ENCODE data around the gene FUT6. TPM values are rescaled to one million over a fixed set of nuclear protein-coding genes. Genes with fewer than 3 reads are reported as not detected.

The FUT6 gene
- total RNA-seq, 1 experiment from 2014 or later, result not detected

- CTCF ChIA-PET, result interaction anchor here (0.7 kb wide), 1 partner anchor 201 kb away, joined by 6 read pairs; no protein-coding TSS in a partner anchor
- POLR2A ChIA-PET (ENCODE audit: low non-redundant PET), result no interaction called here
- Histone ChIP-seq H3K9me3 (ENCODE audit: low read depth, low read length, poor library complexity, severe bottlenecking) (no peaks in the 10 kb centered on the region), H3K27ac (ENCODE audit: low read depth, low read length, poor library complexity, severe bottlenecking) (no peak overlapping the region), H3K36me3 (ENCODE audit: insufficient read depth, low read length, poor library complexity, severe bottlenecking) (no peaks in the 10 kb centered on the region), H3K4me1 (ENCODE audit: insufficient read depth, low read length, poor library complexity, severe bottlenecking) (no peaks in the 10 kb centered on the region), H3K27me3 (replicated peaks; ENCODE audit: insufficient read depth, low read depth, low read length, poor library complexity) (no peaks in the 10 kb centered on the region), H3K4me3 (ENCODE audit: low read depth, low read length, poor library complexity, severe bottlenecking) (no peak overlapping the region)
- intact Hi-C loops (cut with micrococcal nuclease; ENCODE audit: unreplicated experiment), result no loop called here
- TF ChIP-seq CTCF (conservative IDR thresholded peaks at IDR 0.05; ENCODE audit: low read depth, low read length) (no peak), EZH2 (IDR thresholded peaks at IDR 0.05; ENCODE audit: borderline replicate concordance, low read depth, low read length, poor library complexity, severe bottlenecking) (no peak)
- BruUV-seq (replicated peaks), result no TSS peak
- DNase-seq (ENCODE audit: low spot score), result no peak
These were observed 18.7 kb downstream of the FUT6 start for GRCh38 chr19:5820785-5821184.

GRCh38 chr19:5818594-5818993, 20.9 kb downstream of the FUT6 start:
- no peak overlapping the region for H3K4me3 ChIP-seq (ENCODE audit: low read depth, low read length, poor library complexity, severe bottlenecking)
- POLR2A ChIA-PET (ENCODE audit: low non-redundant PET), result no interaction called here
- H3K4me1 ChIP-seq (ENCODE audit: insufficient read depth, low read length, poor library complexity, severe bottlenecking), result no peaks in the 10 kb centered on the region
- no peaks in the 10 kb centered on the region for H3K9me3 ChIP-seq (ENCODE audit: low read depth, low read length, poor library complexity, severe bottlenecking)
- intact Hi-C loops (cut with micrococcal nuclease; ENCODE audit: unreplicated experiment), result no loop called here
- TF ChIP-seq EZH2 (IDR thresholded peaks at IDR 0.05; ENCODE audit: borderline replicate concordance, low read depth, low read length, poor library complexity, severe bottlenecking), result no peak
- TF ChIP-seq CTCF (conservative IDR thresholded peaks at IDR 0.05; ENCODE audit: low read depth, low read length), result no peak
- H3K27ac ChIP-seq (ENCODE audit: low read depth, low read length, poor library complexity, severe bottlenecking), result no peak overlapping the region
- BruUV-seq (replicated peaks), result no TSS peak
- H3K36me3 ChIP-seq (ENCODE audit: insufficient read depth, low read length, poor library complexity, severe bottlenecking), result no peaks in the 10 kb centered on the region
- H3K27me3 ChIP-seq (replicated peaks; ENCODE audit: insufficient read depth, low read depth, low read length, poor library complexity), result no peaks in the 10 kb centered on the region
- CTCF ChIA-PET, result interaction anchor here (0.7 kb wide), 1 partner anchor 14 kb away, joined by 3 read pairs; no protein-coding TSS in a partner anchor
- DNase-seq (ENCODE audit: low spot score), result no peak

GRCh38 chr19:5817218-5817617, 22.3 kb downstream of the FUT6 start:
- no TSS peak for BruUV-seq (replicated peaks)
- H3K4me3 ChIP-seq (ENCODE audit: low read depth, low read length, poor library complexity, severe bottlenecking), result no peak overlapping the region
- H3K36me3 ChIP-seq (ENCODE audit: insufficient read depth, low read length, poor library complexity, severe bottlenecking), result no peaks in the 10 kb centered on the region
- ChIA-PET POLR2A (ENCODE audit: low non-redundant PET) (no interaction called here), CTCF (no interaction called here)
- no peaks in the 10 kb centered on the region for H3K27me3 ChIP-seq (replicated peaks; ENCODE audit: insufficient read depth, low read depth, low read length, poor library complexity)
- TF ChIP-seq EZH2 (IDR thresholded peaks at IDR 0.05; ENCODE audit: borderline replicate concordance, low read depth, low read length, poor library complexity, severe bottlenecking) (no peak), CTCF (conservative IDR thresholded peaks at IDR 0.05; ENCODE audit: low read depth, low read length) (no peak)
- no peaks in the 10 kb centered on the region for H3K9me3 ChIP-seq (ENCODE audit: low read depth, low read length, poor library complexity, severe bottlenecking)
- intact Hi-C loops (cut with micrococcal nuclease; ENCODE audit: unreplicated experiment), result no loop called here
- no peak overlapping the region for H3K27ac ChIP-seq (ENCODE audit: low read depth, low read length, poor library complexity, severe bottlenecking)
- no peaks in the 10 kb centered on the region for H3K4me1 ChIP-seq (ENCODE audit: insufficient read depth, low read length, poor library complexity, severe bottlenecking)
- DNase-seq (ENCODE audit: low spot score), result no peak

Data from A673 (cell line).